K562 (cell line): ENCODE data around the gene NF1. TPM values are rescaled to one million over a fixed set of nuclear protein-coding genes. Genes with fewer than 3 reads are reported as not detected.
"Not testable (repeated sequence)": the region's sequence is repeated elsewhere in the genome, so short reads cannot be mapped to it uniquely, and the experiment has no call there.

Source experiments
- ATAC-seq: fragments of 200-7000 bp; cut with Tn5 transposase; 3 replicates; pipeline ENCODE4 v1.9.1; 2020; ENCODE audit warnings: moderate library complexity
- BruUV-seq: library from RNA; stranded (reverse); fragments of 400-500 nt; replicated peaks from 2 replicates; lab custom pipeline; 2021; lab: Mats Ljungman, UMichigan
- CTCF ChIA-PET: fragments of 300-600 bp; formaldehyde crosslinking; extraction: SDS; loops from one replicate; lab custom pipeline; 2021; ENCODE audit warnings: low intra/inter-chr PET ratio; lab: Yijun Ruan, JAX
- POLR2A ChIA-PET: fragments of 300-600, 350-650 bp; sonication (Branson Sonifier 250); formaldehyde crosslinking; extraction: SDS; loops from one replicate; lab custom pipeline; 2021; ENCODE audit warnings: antibody characterized with exemption, inconsistent platforms; lab: Yijun Ruan, JAX
- DNase-seq, 4 experiments: peaks; one replicate each; pipeline versions ENCODE4 v3.0.0 to v3.0.0-alpha.2; 2011 to 2018; ENCODE audit warnings: low spot score in 3 of 4, mixed read lengths in 3 of 4; ENCODE audit errors: extremely low read depth in 1 of 4
- FAIRE-seq: peaks from 2 replicates; lab custom pipeline; 2011; peaks lifted over from hg19 to GRCh38; lab: Jason Lieb, UNC
- H2AFZ ChIP-seq: 2 replicates; pipeline ENCODE4 v1.6.0; 2011; ENCODE audit warnings: low read depth, low read length, control low read depth, inconsistent platforms
- H3K27ac ChIP-seq: fragments of 200-600 bp; 3 replicates; pipeline ENCODE4 v1.8.0; 2011; ENCODE audit warnings: low read depth, mild to moderate bottlenecking, control low read depth, inconsistent platforms, low read length, moderate library complexity, mixed read lengths; ENCODE audit errors: extremely low read depth
- H3K27me3 ChIP-seq, 2 experiments: fragments of 300-600 bp in 1 of 2; 2 replicates in 1 of 2; 3 replicates in 1 of 2; pipeline versions ENCODE4 v1.6.0 to v1.8.0; 2011; ENCODE audit warnings: inconsistent platforms in 2 of 2, low read length in 2 of 2, mild to moderate bottlenecking in 1 of 2, mixed read lengths in 1 of 2, moderate library complexity in 1 of 2; ENCODE audit not compliant: control insufficient read depth in 2 of 2, insufficient read depth in 2 of 2
- H3K36me3 ChIP-seq: fragments of 300-600 bp; 3 replicates; pipeline ENCODE4 v1.8.0; 2011; ENCODE audit warnings: mild to moderate bottlenecking, low read length, inconsistent platforms; ENCODE audit not compliant: control insufficient read depth, insufficient read depth
- H3K4me1 ChIP-seq, 2 experiments: fragments of 200-600 bp in 1 of 2; replicated peaks in 1 of 2; 2 replicates in 1 of 2; 3 replicates in 1 of 2; pipeline versions ENCODE4 v1.5.1 to v1.8.0; 2011; ENCODE audit warnings: inconsistent platforms in 2 of 2, low read length in 2 of 2, mild to moderate bottlenecking in 1 of 2, mixed read lengths in 1 of 2, moderate library complexity in 1 of 2; ENCODE audit not compliant: control insufficient read depth in 2 of 2, insufficient read depth in 2 of 2
- H3K4me2 ChIP-seq: 2 replicates; pipeline ENCODE4 v1.6.1; 2011; ENCODE audit warnings: low read length, control low read depth, inconsistent platforms, mixed read lengths; ENCODE audit not compliant: insufficient read depth
- H3K4me3 ChIP-seq: fragments of 200-600 bp; sonication (generic), shearing (Covaris generic); 2 replicates; pipeline ENCODE4 v1.5.1; 2016; ENCODE audit warnings: control low read depth, inconsistent platforms
- H3K79me2 ChIP-seq: fragments of 200-600 bp; 3 replicates; pipeline ENCODE4 v1.8.0; 2011; ENCODE audit warnings: low read length, inconsistent platforms; ENCODE audit not compliant: control insufficient read depth, insufficient read depth
- H3K9ac ChIP-seq, 2 experiments: 2 replicates each; pipeline versions ENCODE4 v1.6.0 to v1.6.1; 2011; ENCODE audit warnings: low read depth in 2 of 2, low read length in 2 of 2, control low read depth in 1 of 2, inconsistent platforms in 1 of 2, mild to moderate bottlenecking in 1 of 2, mixed read lengths in 1 of 2; ENCODE audit not compliant: insufficient read depth in 1 of 2
- H3K9me1 ChIP-seq: one replicate; pipeline ENCODE4 v1.6.0; 2011; ENCODE audit warnings: inconsistent platforms, mild to moderate bottlenecking, low read length, moderate library complexity; ENCODE audit not compliant: control insufficient read depth, insufficient read depth
- H3K9me3 ChIP-seq: replicated peaks from 2 replicates; pipeline ENCODE4 v1.5.1; 2011; ENCODE audit warnings: low read depth, low read length, inconsistent platforms; ENCODE audit not compliant: control insufficient read depth, insufficient read depth
- H4K20me1 ChIP-seq: replicated peaks from 2 replicates; pipeline ENCODE4 v1.6.1; 2011; ENCODE audit warnings: low read length, inconsistent platforms, mixed read lengths; ENCODE audit not compliant: control insufficient read depth, insufficient read depth
- ARID1B ChIP-seq: fragments of 450-650 bp; IDR thresholded peaks from 2 replicates; pipeline ENCODE4 v1.6.1; 2016; ENCODE audit warnings: antibody characterized with exemption, mild to moderate bottlenecking, inconsistent platforms
- CBFA2T3 ChIP-seq: fragments of 450-650 bp; IDR thresholded peaks from 2 replicates; pipeline ENCODE4 v1.6.1; 2017
- FOXJ3 ChIP-seq: sonication (generic); formaldehyde crosslinking; IDR thresholded peaks from 2 replicates; pipeline ENCODE4 v1.4.0; 2020; ENCODE audit warnings: mild to moderate bottlenecking, missing genetic modification reagents
- MTA2 ChIP-seq: fragments of 450-650 bp; IDR thresholded peaks from 2 replicates; pipeline ENCODE4 v1.6.1; 2016; ENCODE audit warnings: low read depth
- NCOR1 ChIP-seq: fragments of 450-650 bp; IDR thresholded peaks from 2 replicates; pipeline ENCODE4 v1.6.1; 2016; ENCODE audit warnings: mild to moderate bottlenecking, moderate library complexity
- NFIC ChIP-seq: fragments of 450-650 bp; IDR thresholded peaks from 2 replicates; pipeline ENCODE4 v1.6.1; 2017; ENCODE audit warnings: mild to moderate bottlenecking, inconsistent platforms
- SNRNP70 ChIP-seq: fragments of 200-400 bp; formaldehyde crosslinking; optimal IDR thresholded peaks from 2 replicates; pipeline ENCODE3; 2017; ENCODE audit warnings: low read depth, low read length
- TAL1 ChIP-seq: fragments of 450-650 bp; IDR thresholded peaks from 2 replicates; pipeline ENCODE4 v1.6.1; 2016; ENCODE audit warnings: mild to moderate bottlenecking
- ZNF134 ChIP-seq: fragments of 250-450 bp; sonication (Bioruptor Pico); conservative IDR thresholded peaks from 2 replicates; pipeline ENCODE4 v1.4.0; 2020
- WGBS: fragments of 100-300 bp; shearing (Covaris generic); methylation state at CpG from one replicate; pipeline ENCODE4 v1.1.6; 2016; ENCODE audit warnings: low coverage, mixed read lengths; ENCODE audit not compliant: insufficient coverage; ENCODE audit errors: missing lambda C conversion rate; 5-methylcytosine and 5-hydroxymethylcytosine counted together
- in situ Hi-C: fragments of 300-500 bp; cut with MboI; formaldehyde crosslinking; loops from 4 replicates; pipeline ENCODE4 v1.15.0; 2018; ENCODE audit warnings: inconsistent platforms, mixed read lengths
- intact Hi-C: fragments of 100-400 bp; cut with micrococcal nuclease; formaldehyde crosslinking; loops from 2 replicates; pipeline ENCODE4 v1.14.2; 2022
- polyA plus RNA-seq, 8 experiments: library from polyadenylated mRNA; depleted of rRNA in 4 of 8; stranded (reverse) in 5 of 8; unstranded in 3 of 8; fragments of >200 nt; fragmentation: Nextera tagmentation in 2 of 8; fragmentation: Illumina TruSeq in 1 of 8; extraction: Ambion mirVana in 2 of 8; extraction: Trizol in 1 of 8; gene quantifications; 2 replicates each; pipeline versions ENCODE4 v1.2.1 to v1.2.3, GENCODE V29; 2011 to 2014; ENCODE audit warnings: inconsistent platforms in 1 of 8, missing spikeins in 1 of 8
- total RNA-seq, 7 experiments: library from RNA; depleted of rRNA in 6 of 7; stranded (reverse); fragments of >200 nt in 6 of 7; fragmentation: Illumina TruSeq in 2 of 7; extraction: Trizol in 2 of 7; gene quantifications; 2 replicates each; pipeline versions ENCODE4 v1.2.1 to v1.2.3, GENCODE V29; 2011 to 2021; ENCODE audit warnings: low replicate concordance in 1 of 7

The NF1 gene
- total and polyA plus RNA-seq, 9 of the 15 experiments (the other 6 are each of a cell fraction or from before 2014, with no cell fraction given) = 3.4 to 41.9 (median 24.3) TPM

DNA sequence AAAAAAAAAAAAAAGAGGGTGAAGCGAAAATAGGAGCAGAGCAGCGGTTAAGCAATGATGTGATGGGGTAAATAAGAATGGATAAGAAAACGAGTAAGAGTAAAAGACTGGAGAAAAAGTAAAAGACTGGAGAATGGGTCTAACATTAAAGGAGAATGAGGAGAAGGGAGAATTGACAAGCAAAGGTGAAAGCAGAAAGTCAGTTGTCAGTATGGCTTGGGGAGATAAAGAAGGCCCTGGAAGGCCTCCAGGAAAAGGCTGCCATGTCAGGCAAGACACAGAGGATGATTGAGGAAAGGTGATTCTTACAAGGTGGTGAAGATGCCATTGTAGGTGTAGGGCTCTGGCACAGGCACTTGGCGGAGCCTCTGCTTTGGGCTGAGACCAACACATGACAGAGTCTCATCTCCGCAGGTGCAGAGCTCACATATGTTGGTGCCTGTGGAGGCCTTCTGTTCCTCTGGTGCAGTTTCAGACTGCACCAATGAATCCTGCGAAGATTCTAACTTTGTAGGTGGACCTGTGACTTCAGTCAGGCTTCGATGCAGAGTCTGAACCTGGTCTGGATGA lies 47.8 kb upstream of the NF1 start:
- peak in 1 of 4 experiments; percentile 43 for DNase-seq
- H3K9me1 ChIP-seq, H3K79me2 ChIP-seq, H3K4me2 ChIP-seq, H3K9ac ChIP-seq, CTCF ChIA-PET, H3K4me1 ChIP-seq, H4K20me1 ChIP-seq, H3K27ac ChIP-seq, H3K27me3 ChIP-seq, H3K4me3 ChIP-seq, H3K9me3 ChIP-seq, BruUV-seq, H2AFZ ChIP-seq: not testable (repeated sequence)
- POLR2A ChIA-PET = interaction anchor here (1.4 kb wide), 1 partner anchor 10 kb away, joined by 5 read pairs; no protein-coding TSS in a partner anchor
- TF ChIP-seq NFIC (peak; percentile 71), ARID1B (peak; percentile 73), TAL1 (peak; percentile 53), CBFA2T3 (peak; percentile 29; the same call in 1 of the 2 replicates), MTA2 (peak; percentile 36; the same call in 1 of the 2 replicates), NCOR1 (0 out of 2 replicates have a peak, but pooled peaks have one; percentile 20)
- TF ChIP-seq, all 486 proteins: peak for 6; not testable (repeated sequence) for 480
- ATAC-seq, H3K36me3 ChIP-seq, intact Hi-C loops: not testable (repeated sequence)
- in situ Hi-C loops = loop anchor here (10.0 kb wide), 2 partner anchors 978 to 1048 kb away; no protein-coding TSS in a partner anchor
- FAIRE-seq = peak; percentile 57
- 65% methylated on average over 2 of the region's 7 CpGs for WGBS

DNA sequence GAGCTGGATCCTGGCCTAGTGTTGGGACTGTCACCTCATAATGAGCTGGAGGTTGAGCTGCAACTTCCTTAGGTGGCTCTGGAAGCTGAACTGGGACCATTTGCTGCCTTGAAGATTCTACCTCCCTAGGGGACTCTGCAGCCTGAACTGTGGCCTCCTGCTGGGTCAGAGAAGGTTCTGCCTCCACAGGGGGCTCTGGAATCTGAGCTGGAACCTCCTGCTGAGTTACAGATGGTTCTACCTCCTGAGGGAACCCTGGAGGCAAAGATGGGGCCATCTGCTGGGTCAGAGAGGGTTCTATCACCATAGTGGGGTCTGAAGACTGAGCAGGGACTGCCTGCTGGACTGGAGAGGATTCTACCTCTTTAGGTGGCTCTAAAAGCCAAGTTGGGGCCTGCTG lies 46.6 kb upstream of the NF1 start:
- POLR2A ChIA-PET = interaction anchor here (1.1 to 1.5 kb wide), 4 partner anchors 8 to 54 kb away, joined by 3 to 5 read pairs (median 4); no protein-coding TSS in a partner anchor
- no peak for FAIRE-seq
- in situ Hi-C loops = loop anchor here (10.0 kb wide), 2 partner anchors 977 to 1047 kb away; no protein-coding TSS in a partner anchor
- no peak overlapping the region for H3K27ac ChIP-seq
- no peak for ATAC-seq
- H3K4me2 ChIP-seq = no peak overlapping the region
- no peak overlapping the region for H2AFZ ChIP-seq
- H3K79me2 ChIP-seq = no peaks in the 10 kb centered on the region
- intact Hi-C loops = no loop called here
- H3K4me1 ChIP-seq = peaks cover 5 to 20% of the 10 kb centered on the region in 2 experiments; a peak in 4 of 5 replicates
- H3K9me1 ChIP-seq = no peaks in the 10 kb centered on the region
- CTCF ChIA-PET = no interaction called here
- TF ChIP-seq SNRNP70 (no peak), FOXJ3 (CRISPR knock-in tag) (no peak), ZNF134 (CRISPR knock-in tag) (no peak)
- DNase-seq = no peak
- no peaks in the 10 kb centered on the region for H4K20me1 ChIP-seq
- H3K9me3 ChIP-seq = no peaks in the 10 kb centered on the region
- no TSS peak for BruUV-seq
- H3K9ac ChIP-seq = no peak overlapping the region
- no peaks in the 10 kb centered on the region for H3K27me3 ChIP-seq
- H3K36me3 ChIP-seq = no peaks in the 10 kb centered on the region
- no peak overlapping the region for H3K4me3 ChIP-seq
